Fibroblast of lung (primary cell): ENCODE results near the gene NAV3. TPM values are rescaled to one million over a fixed set of nuclear protein-coding genes. Genes with fewer than 3 reads are reported as not detected.

Experiments used
- DNase-seq, 2 donors: peaks; one replicate each; pipeline versions ENCODE4 v3.0.0 to v3.0.0-alpha.2; 2010; ENCODE audit warnings: low read depth in 2 of 2
- H2AFZ ChIP-seq: 2 replicates; pipeline ENCODE4 v1.5.1; 2012; ENCODE audit warnings: low read length, control low read depth, inconsistent platforms
- H3K27ac ChIP-seq: 2 replicates; pipeline ENCODE4 v1.5.1; 2011; ENCODE audit warnings: low read length, control low read depth; ENCODE audit not compliant: insufficient read depth
- H3K27me3 ChIP-seq: 2 replicates; pipeline ENCODE4 v1.5.1; 2011; ENCODE audit warnings: mild to moderate bottlenecking, low read length; ENCODE audit not compliant: control insufficient read depth, insufficient read depth
- H3K36me3 ChIP-seq: 2 replicates; pipeline ENCODE4 v1.5.1; 2011; ENCODE audit warnings: low read length; ENCODE audit not compliant: control insufficient read depth, insufficient read depth
- H3K4me1 ChIP-seq: 2 replicates; pipeline ENCODE4 v1.5.1; 2011; ENCODE audit warnings: low read length; ENCODE audit not compliant: control insufficient read depth, insufficient read depth; ENCODE audit errors: extremely low read depth
- H3K4me2 ChIP-seq: 2 replicates; pipeline ENCODE4 v1.5.1; 2011; ENCODE audit warnings: low read length, control low read depth; ENCODE audit not compliant: insufficient read depth; ENCODE audit errors: extremely low read depth
- H3K4me3 ChIP-seq, 4 experiments: fragments of 200-600 bp in 1 of 4; sonication (generic) in 1 of 4; replicated peaks in 1 of 4; 2 replicates each; pipeline ENCODE4 v1.5.1; 2011 to 2016; ENCODE audit warnings: low read length in 4 of 4, low read depth in 3 of 4, mild to moderate bottlenecking in 3 of 4, control low read depth in 2 of 4, inconsistent platforms in 1 of 4, mixed read lengths in 1 of 4; ENCODE audit not compliant: insufficient read depth in 1 of 4; ENCODE audit errors: control extremely low read depth in 1 of 4
- H3K79me2 ChIP-seq: 2 replicates; pipeline ENCODE4 v1.5.1; 2012; ENCODE audit warnings: mild to moderate bottlenecking, low read length, inconsistent platforms; ENCODE audit not compliant: control insufficient read depth, insufficient read depth
- H3K9ac ChIP-seq: 2 replicates; pipeline ENCODE4 v1.5.1; 2011; ENCODE audit warnings: mild to moderate bottlenecking, low read length, control low read depth; ENCODE audit not compliant: insufficient read depth
- H3K9me3 ChIP-seq: 2 replicates; pipeline ENCODE4 v1.5.1; 2012; ENCODE audit warnings: low read depth, low read length; ENCODE audit not compliant: control insufficient read depth, insufficient read depth
- H4K20me1 ChIP-seq: 2 replicates; pipeline ENCODE4 v1.5.1; 2011; ENCODE audit warnings: low read length; ENCODE audit not compliant: control insufficient read depth, insufficient read depth; ENCODE audit errors: extremely low read depth
- CTCF ChIP-seq, 2 donors: IDR thresholded peaks in 1 of 2; conservative IDR thresholded peaks in 1 of 2; 1 replicate in 1 of 2; 2 replicates in 1 of 2; pipeline ENCODE4 v1.5.1; 2011 to 2012; ENCODE audit warnings: low read length in 2 of 2, control low read depth in 1 of 2, inconsistent platforms in 1 of 2, low read depth in 1 of 2, mild to moderate bottlenecking in 1 of 2
- EZH2 ChIP-seq: IDR thresholded peaks from 2 replicates; pipeline ENCODE4 v1.5.1; 2012; ENCODE audit warnings: low read length, control low read depth, mild to moderate bottlenecking; ENCODE audit errors: missing control alignments
- polyA plus RNA-seq, 2 donors: library from polyadenylated mRNA; depleted of rRNA in 1 of 2; stranded (reverse) in 1 of 2; unstranded in 1 of 2; fragments of >200 nt; gene quantifications; 2 replicates each; pipeline ENCODE4 v1.2.1, GENCODE V29; 2011 to 2012; ENCODE audit warnings: missing spikeins in 1 of 2
- total RNA-seq: library from RNA; depleted of rRNA; stranded (reverse); fragments of >200 nt; gene quantifications from 2 replicates; pipeline ENCODE4 v1.2.1, GENCODE V29; 2014

The NAV3 gene
- total and polyA plus RNA-seq, 2 donors (not counting 1 experiment from before 2014, with no cell fraction given), result 30.8 to 60.6 TPM

- H3K9ac ChIP-seq, result no peak overlapping the region
- no peak overlapping the region for H2AFZ ChIP-seq
- H3K4me3 ChIP-seq, result no peak overlapping the region
- H3K4me2 ChIP-seq, result no peak overlapping the region
- no peaks in the 10 kb centered on the region for H3K27me3 ChIP-seq
- H3K27ac ChIP-seq, result no peak overlapping the region
- H3K4me1 ChIP-seq, result no peaks in the 10 kb centered on the region
- no peaks in the 10 kb centered on the region for H4K20me1 ChIP-seq
- TF ChIP-seq CTCF (conservative IDR thresholded peaks at IDR 0.05 in 1 of 2, IDR thresholded peaks at IDR 0.05 in 1 of 2; ENCODE audit: low read depth in 1 of 2, low read length in 2 of 2) (no peak), EZH2 (no peak)
- no peaks in the 10 kb centered on the region for H3K79me2 ChIP-seq
- no peaks in the 10 kb centered on the region for H3K9me3 ChIP-seq
- H3K36me3 ChIP-seq, result no peaks in the 10 kb centered on the region
- DNase-seq, result peak; percentile 28 to 75
Measured at GRCh38 chr12:77924703-77925102, 94.0 kb downstream of the NAV3 start.

GRCh38 chr12:77925536-77926108 lies 94.9 kb downstream of the NAV3 start:
- no peaks in the 10 kb centered on the region for H3K4me1 ChIP-seq
- H3K36me3 ChIP-seq, result no peaks in the 10 kb centered on the region
- H3K9me3 ChIP-seq, result no peaks in the 10 kb centered on the region
- no peaks in the 10 kb centered on the region for H3K79me2 ChIP-seq
- peak; percentile 96 to 99 for DNase-seq
- H2AFZ ChIP-seq, result no peak overlapping the region
- H4K20me1 ChIP-seq, result no peaks in the 10 kb centered on the region
- no peak overlapping the region for H3K9ac ChIP-seq
- H3K4me3 ChIP-seq, result peak overlapping the region in 2 of 4 experiments; percentile 21 to 49
- H3K4me2 ChIP-seq, result peak overlapping the region; percentile 65
- no peaks in the 10 kb centered on the region for H3K27me3 ChIP-seq
- no peak overlapping the region for H3K27ac ChIP-seq
- peak; percentile 100 for TF ChIP-seq CTCF (conservative IDR thresholded peaks at IDR 0.05 in 1 of 2, IDR thresholded peaks at IDR 0.05 in 1 of 2; ENCODE audit: low read depth in 1 of 2, low read length in 2 of 2)
- no peak for TF ChIP-seq EZH2

GRCh38 chr12:77928078-77928477 lies 97.4 kb downstream of the NAV3 start:
- H3K9ac ChIP-seq, result no peak overlapping the region
- no peak overlapping the region for H3K27ac ChIP-seq
- no peak for TF ChIP-seq CTCF (conservative IDR thresholded peaks at IDR 0.05 in 1 of 2, IDR thresholded peaks at IDR 0.05 in 1 of 2; ENCODE audit: low read depth in 1 of 2, low read length in 2 of 2)
- TF ChIP-seq EZH2, result no peak
- no peaks in the 10 kb centered on the region for H3K79me2 ChIP-seq
- H3K9me3 ChIP-seq, result no peaks in the 10 kb centered on the region
- H3K4me1 ChIP-seq, result no peaks in the 10 kb centered on the region
- H4K20me1 ChIP-seq, result no peaks in the 10 kb centered on the region
- no peak for DNase-seq
- H3K27me3 ChIP-seq, result no peaks in the 10 kb centered on the region
- no peaks in the 10 kb centered on the region for H3K36me3 ChIP-seq
- no peak overlapping the region for H3K4me2 ChIP-seq
- no peak overlapping the region for H3K4me3 ChIP-seq
- H2AFZ ChIP-seq, result no peak overlapping the region
